PC-3 (cell line): Measurements from ENCODE around the gene PRKN.

Experiments used
- EZH2 ChIP-seq: fragments of 300-600 bp; sonication (generic); IDR thresholded peaks from one replicate; pipeline ENCODE4 v1.6.1; 2017; ENCODE audit warnings: antibody characterized with exemption, mild to moderate bottlenecking, low read length; ENCODE audit not compliant: unreplicated experiment
- EZH2phosphoT487 ChIP-seq: fragments of 300-600 bp; sonication (generic); IDR thresholded peaks from 2 replicates; pipeline ENCODE4 v1.6.1; 2018; ENCODE audit warnings: mild to moderate bottlenecking, antibody characterized with exemption, low read length, borderline replicate concordance
- TF ChIP-seq, protein P1 (sequence below): fragments of 300-600 bp; sonication (generic); conservative IDR thresholded peaks from 2 replicates; pipeline ENCODE4 v1.5.1; 2017; ENCODE audit warnings: antibody characterized with exemption, low read depth, mild to moderate bottlenecking, low read length

- TF ChIP-seq, protein P1, sequence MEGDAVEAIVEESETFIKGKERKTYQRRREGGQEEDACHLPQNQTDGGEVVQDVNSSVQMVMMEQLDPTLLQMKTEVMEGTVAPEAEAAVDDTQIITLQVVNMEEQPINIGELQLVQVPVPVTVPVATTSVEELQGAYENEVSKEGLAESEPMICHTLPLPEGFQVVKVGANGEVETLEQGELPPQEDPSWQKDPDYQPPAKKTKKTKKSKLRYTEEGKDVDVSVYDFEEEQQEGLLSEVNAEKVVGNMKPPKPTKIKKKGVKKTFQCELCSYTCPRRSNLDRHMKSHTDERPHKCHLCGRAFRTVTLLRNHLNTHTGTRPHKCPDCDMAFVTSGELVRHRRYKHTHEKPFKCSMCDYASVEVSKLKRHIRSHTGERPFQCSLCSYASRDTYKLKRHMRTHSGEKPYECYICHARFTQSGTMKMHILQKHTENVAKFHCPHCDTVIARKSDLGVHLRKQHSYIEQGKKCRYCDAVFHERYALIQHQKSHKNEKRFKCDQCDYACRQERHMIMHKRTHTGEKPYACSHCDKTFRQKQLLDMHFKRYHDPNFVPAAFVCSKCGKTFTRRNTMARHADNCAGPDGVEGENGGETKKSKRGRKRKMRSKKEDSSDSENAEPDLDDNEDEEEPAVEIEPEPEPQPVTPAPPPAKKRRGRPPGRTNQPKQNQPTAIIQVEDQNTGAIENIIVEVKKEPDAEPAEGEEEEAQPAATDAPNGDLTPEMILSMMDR: no peak
- TF ChIP-seq EZH2 (no peak), EZH2phosphoT487 (no peak)
Measured at GRCh38 chr6:161523362-161523761, 1204.2 kb downstream of the PRKN start.
